Glutamatergic neuron (in vitro differentiated cells): Measurements from ENCODE around the gene SLC25A36. TPM values are rescaled to one million over a fixed set of nuclear protein-coding genes. Genes with fewer than 3 reads are reported as not detected.

Experiments used
- DNase-seq: peaks from one replicate; pipeline ENCODE4 v3.0.0; 2022
- H3K27ac Mint-ChIP-seq: one replicate; pipeline ENCODE4 v1.8.0; 2020; ENCODE audit warnings: mild to moderate bottlenecking, mixed read lengths, inconsistent platforms; ENCODE audit not compliant: unreplicated experiment
- H3K27me3 Mint-ChIP-seq: one replicate; pipeline ENCODE4 v1.8.0; 2020; ENCODE audit warnings: mild to moderate bottlenecking, moderate library complexity, mixed read lengths, inconsistent platforms; ENCODE audit not compliant: unreplicated experiment
- H3K36me3 Mint-ChIP-seq: one replicate; pipeline ENCODE4 v1.8.0; 2020; ENCODE audit warnings: mild to moderate bottlenecking, mixed read lengths, inconsistent platforms; ENCODE audit not compliant: unreplicated experiment
- H3K4me1 Mint-ChIP-seq: one replicate; pipeline ENCODE4 v1.8.0; 2020; ENCODE audit warnings: mild to moderate bottlenecking, low read depth, mixed read lengths, inconsistent platforms; ENCODE audit not compliant: unreplicated experiment
- H3K4me3 Mint-ChIP-seq: one replicate; pipeline ENCODE4 v1.8.0; 2020; ENCODE audit warnings: mild to moderate bottlenecking, mixed read lengths, inconsistent platforms; ENCODE audit not compliant: unreplicated experiment
- H3K9me3 Mint-ChIP-seq: one replicate; pipeline ENCODE4 v1.8.0; 2020; ENCODE audit warnings: mild to moderate bottlenecking, moderate library complexity, mixed read lengths, inconsistent platforms; ENCODE audit not compliant: unreplicated experiment
- CTCF ChIP-seq: fragments of 200-600 bp; sonication (generic); IDR thresholded peaks from one replicate; pipeline ENCODE4 v1.5.0; 2021; ENCODE audit not compliant: partially characterized antibody, unreplicated experiment
- long read RNA-seq: library from polyadenylated mRNA; unstranded; transcript quantifications from one replicate; pipeline ENCODE4 v2.0.0, GENCODE V29; 2020; ENCODE audit not compliant: unreplicated experiment
- total RNA-seq: library from RNA; stranded (reverse); fragmentation: NEBNext Ultra II Directional; extraction: Animal tissue kit (Norgen Biotek cat#: 25700); gene quantifications from one replicate; pipeline ENCODE4 v1.2.1, GENCODE V29; 2021; ENCODE audit not compliant: unreplicated experiment

The SLC25A36 gene, protein sequence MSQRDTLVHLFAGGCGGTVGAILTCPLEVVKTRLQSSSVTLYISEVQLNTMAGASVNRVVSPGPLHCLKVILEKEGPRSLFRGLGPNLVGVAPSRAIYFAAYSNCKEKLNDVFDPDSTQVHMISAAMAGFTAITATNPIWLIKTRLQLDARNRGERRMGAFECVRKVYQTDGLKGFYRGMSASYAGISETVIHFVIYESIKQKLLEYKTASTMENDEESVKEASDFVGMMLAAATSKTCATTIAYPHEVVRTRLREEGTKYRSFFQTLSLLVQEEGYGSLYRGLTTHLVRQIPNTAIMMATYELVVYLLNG
- total RNA-seq, result 146 TPM
- long read RNA-seq, transcript SLC25A36-208 (4 exons, 3,537 nt), result major isoform, 23 of 39 reads
- long read RNA-seq, partial matches to known transcripts, result 2 of 39 reads
- long read RNA-seq, other reads (novel, unspliced or antisense), result 11 of 39 reads

DNA sequence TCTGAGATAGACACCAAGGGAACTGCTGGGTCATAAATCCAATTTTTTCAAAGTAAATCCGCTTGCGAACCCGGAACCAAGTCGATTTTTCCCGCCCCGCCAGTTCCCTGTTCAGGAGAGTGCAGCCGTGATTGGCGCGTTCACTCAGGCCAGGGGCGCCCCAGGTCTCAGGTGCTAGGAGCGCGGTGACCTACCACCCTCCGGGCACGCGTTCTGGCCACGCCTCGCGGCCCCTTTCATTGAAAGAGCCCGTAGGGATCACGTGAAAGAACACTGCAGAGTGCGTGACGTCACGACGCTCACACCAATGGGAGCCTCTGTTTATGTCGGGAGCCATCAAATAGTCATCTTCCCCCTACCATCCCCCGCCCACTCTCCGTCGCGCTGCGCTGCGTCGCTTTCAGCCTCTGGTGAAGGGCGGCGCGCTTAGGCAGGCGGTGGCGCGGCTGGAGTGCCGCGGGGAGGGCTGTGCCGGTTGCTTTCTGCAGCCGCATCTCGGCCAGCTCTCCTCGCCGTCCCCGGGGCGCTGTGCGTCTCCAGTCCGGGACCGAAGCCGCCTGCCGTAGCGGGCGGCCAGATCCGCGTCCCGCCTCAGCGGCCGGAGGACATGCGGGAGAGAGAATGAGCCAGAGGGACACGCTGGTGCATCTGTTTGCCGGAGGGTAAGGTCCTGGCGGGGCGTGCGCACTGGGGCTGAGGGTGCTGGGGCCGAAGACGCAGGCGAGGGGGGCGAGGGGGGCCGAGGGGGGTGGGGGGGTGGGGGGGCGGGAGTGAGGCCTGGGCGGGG, at the start of gene SLC25A36:
TSS of gene SLC25A36 (plus strand) at position 403 of the 787 bp plus-strand sequence. CDS start at position 622, 219 bp downstream.
- Mint-ChIP-seq H3K9me3 (peaks cover 11% of the 10 kb centered on the region), H3K27me3 (peaks cover 10% of the 10 kb centered on the region), H3K36me3 (no peaks in the 10 kb centered on the region), H3K4me3 (peak within 1 kb of the TSS; percentile 94), H3K27ac (peak within 1 kb of the TSS; percentile 98), H3K4me1 (peaks cover 24% of the 10 kb centered on the region)
- DNase-seq, result peak; percentile 96
- TF ChIP-seq CTCF, result no peak

DNA sequence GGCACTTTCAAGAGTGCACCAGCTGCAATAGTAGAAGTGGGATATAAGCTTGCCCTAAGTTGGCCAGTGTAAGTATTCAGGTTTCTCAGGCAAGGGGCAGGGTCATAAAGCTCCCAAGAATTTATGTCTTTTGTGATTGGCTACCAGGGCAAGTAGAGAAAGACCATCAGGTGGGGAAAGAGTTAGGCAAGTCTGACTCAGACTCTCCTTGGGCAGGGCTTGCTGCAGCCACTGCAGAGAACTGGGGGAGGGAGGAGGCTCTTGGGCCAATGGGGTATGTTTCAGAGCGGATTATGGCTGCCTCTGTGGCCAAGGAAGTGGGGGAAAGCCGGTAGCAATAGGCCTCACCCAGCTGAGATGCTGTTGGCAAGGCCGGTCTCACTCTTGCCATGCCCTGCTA, 44.6 kb upstream of the SLC25A36 start:
- Mint-ChIP-seq H3K27ac (no peak overlapping the region), H3K9me3 (peaks cover 3% of the 10 kb centered on the region), H3K36me3 (peaks cover 6% of the 10 kb centered on the region), H3K27me3 (no peaks in the 10 kb centered on the region), H3K4me3 (no peak overlapping the region), H3K4me1 (no peaks in the 10 kb centered on the region)
- TF ChIP-seq CTCF, result no peak
- DNase-seq, result no peak

GRCh38 chr3:140898340-140899180, 43.1 kb upstream of the SLC25A36 start:
- Mint-ChIP-seq H3K27ac (no peak overlapping the region), H3K4me3 (no peak overlapping the region), H3K9me3 (peaks cover 3% of the 10 kb centered on the region), H3K36me3 (peaks cover 6% of the 10 kb centered on the region), H3K4me1 (no peaks in the 10 kb centered on the region), H3K27me3 (no peaks in the 10 kb centered on the region)
- no peak for DNase-seq
- TF ChIP-seq CTCF, result peak; percentile 72

- H3K4me3 Mint-ChIP-seq, result no peak overlapping the region
Observed at GRCh38 chr3:140899363-140899762, 42.3 kb upstream of the SLC25A36 start.

More at GRCh38 chr3:140899363-140899762, 42.3 kb upstream of the SLC25A36 start:
- H3K9me3 Mint-ChIP-seq, result peaks cover 3% of the 10 kb centered on the region
- no peak for DNase-seq
- H3K27ac Mint-ChIP-seq, result no peak overlapping the region
- no peak for TF ChIP-seq CTCF
- peaks cover 6% of the 10 kb centered on the region for H3K36me3 Mint-ChIP-seq
- no peaks in the 10 kb centered on the region for H3K27me3 Mint-ChIP-seq
- H3K4me1 Mint-ChIP-seq, result no peaks in the 10 kb centered on the region
